Natural killer cell (primary cell): ENCODE results near the gene NEO1. TPM values are rescaled to one million over a fixed set of nuclear protein-coding genes. Genes with fewer than 3 reads are reported as not detected.

Experiments used
- ATAC-seq, 3 donors: fragments of 150-1000 bp in 2 of 3; fragments of 200-7000 bp in 1 of 3; cut with Tn5 transposase; 1 replicate in 1 of 3; 2 replicates in 2 of 3; pipeline ENCODE4 v1.10.0; 2021; ENCODE audit warnings: mild to moderate bottlenecking in 2 of 3, moderate library complexity in 2 of 3
- DNase-seq, 2 donors: peaks; one replicate each; pipeline versions ENCODE4 v3.0.0 to v3.0.0-alpha.2; 2013 to 2021; ENCODE audit warnings: mixed read lengths in 1 of 2
- H3K27ac ChIP-seq: one replicate; pipeline ENCODE4 v1.5.1; 2013; ENCODE audit warnings: mild to moderate bottlenecking, low read length
- H3K27me3 ChIP-seq: one replicate; pipeline ENCODE4 v1.6.1; 2013; ENCODE audit warnings: low read length; ENCODE audit not compliant: control insufficient read depth, insufficient read depth
- H3K36me3 ChIP-seq: one replicate; pipeline ENCODE4 v1.6.1; 2013; ENCODE audit warnings: low read length; ENCODE audit not compliant: control insufficient read depth, insufficient read depth
- H3K4me1 ChIP-seq: one replicate; pipeline ENCODE4 v1.6.1; 2013; ENCODE audit warnings: low read length; ENCODE audit not compliant: control insufficient read depth, insufficient read depth
- H3K4me3 ChIP-seq: one replicate; pipeline ENCODE4 v1.5.1; 2013; ENCODE audit warnings: low read length
- H3K9me3 ChIP-seq: one replicate; pipeline ENCODE4 v1.6.1; 2013; ENCODE audit warnings: low read length; ENCODE audit not compliant: control insufficient read depth, insufficient read depth
- H3K27ac Mint-ChIP-seq, 2 donors: one replicate each; pipeline ENCODE4 v1.8.0; 2022; ENCODE audit warnings: mild to moderate bottlenecking in 2 of 2, mixed read lengths in 2 of 2, moderate library complexity in 1 of 2
- H3K27me3 Mint-ChIP-seq, 2 donors: one replicate each; pipeline ENCODE4 v1.8.0; 2022; ENCODE audit warnings: low read depth in 2 of 2, mixed read lengths in 2 of 2
- H3K36me3 Mint-ChIP-seq: one replicate; pipeline ENCODE4 v1.8.0; 2022; ENCODE audit warnings: mixed read lengths
- H3K4me1 Mint-ChIP-seq, 2 donors: one replicate each; pipeline ENCODE4 v1.8.0; 2022; ENCODE audit warnings: mixed read lengths in 2 of 2
- H3K4me3 Mint-ChIP-seq: one replicate; pipeline ENCODE4 v1.8.0; 2022; ENCODE audit warnings: mild to moderate bottlenecking, moderate library complexity, mixed read lengths
- H3K9me3 Mint-ChIP-seq, 2 donors: one replicate each; pipeline ENCODE4 v1.8.0; 2022; ENCODE audit warnings: mixed read lengths in 2 of 2
- whole genome bisulfite sequencing: methylation state at CpG from one replicate; pipeline ENCODE4 v1.1.7; 2013; ENCODE audit warnings: missing lambda C conversion rate; ENCODE audit not compliant: insufficient coverage; 5-methylcytosine and 5-hydroxymethylcytosine counted together
- intact Hi-C: fragments of 100-400 bp; cut with micrococcal nuclease; formaldehyde crosslinking; loops from one replicate; pipeline ENCODE4 v1.14.2; 2022
- total RNA-seq, 4 donors: library from RNA; stranded (reverse); fragments of 120-200 nt in 1 of 4; gene quantifications; one replicate each; pipeline versions ENCODE4 v1.2.3 to v1.2.4, GENCODE V29; 2013 to 2022
- TF ChIP-seq, protein P1 (sequence below): fragments of 200-600 bp; IDR thresholded peaks from one replicate; pipeline ENCODE4 v1.8.0; 2022; ENCODE audit warnings: antibody characterized with exemption

NEO1 gene
- total RNA-seq, 3 donors from 2014 or later (not counting 1 experiment from before 2014, with no cell fraction given): 16.3 to 19.0 (median 17.4) TPM

DNA sequence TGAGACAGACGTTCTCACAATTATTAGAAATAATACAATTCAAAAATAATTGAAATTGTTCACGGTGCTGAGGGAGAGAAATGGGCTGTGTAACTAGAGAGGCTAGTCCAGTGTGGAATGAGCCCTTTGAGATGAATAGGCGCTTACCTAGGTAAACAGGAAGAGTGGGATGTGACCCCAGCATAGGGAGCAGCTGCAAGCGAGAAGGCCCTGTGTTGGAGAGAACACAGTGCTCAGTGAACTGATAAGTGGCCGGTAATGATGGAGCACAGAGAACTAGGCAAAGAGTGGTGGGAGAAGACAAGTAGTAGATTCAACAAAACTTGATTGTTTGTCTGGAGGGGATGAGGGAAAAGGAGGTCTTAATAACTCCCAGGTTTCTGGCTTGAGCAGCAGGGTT is 212.6 kb downstream of the NEO1 start:
- H3K27ac ChIP-seq: no peak overlapping the region
- no peak overlapping the region for H3K4me3 ChIP-seq
- TF ChIP-seq, protein P1, sequence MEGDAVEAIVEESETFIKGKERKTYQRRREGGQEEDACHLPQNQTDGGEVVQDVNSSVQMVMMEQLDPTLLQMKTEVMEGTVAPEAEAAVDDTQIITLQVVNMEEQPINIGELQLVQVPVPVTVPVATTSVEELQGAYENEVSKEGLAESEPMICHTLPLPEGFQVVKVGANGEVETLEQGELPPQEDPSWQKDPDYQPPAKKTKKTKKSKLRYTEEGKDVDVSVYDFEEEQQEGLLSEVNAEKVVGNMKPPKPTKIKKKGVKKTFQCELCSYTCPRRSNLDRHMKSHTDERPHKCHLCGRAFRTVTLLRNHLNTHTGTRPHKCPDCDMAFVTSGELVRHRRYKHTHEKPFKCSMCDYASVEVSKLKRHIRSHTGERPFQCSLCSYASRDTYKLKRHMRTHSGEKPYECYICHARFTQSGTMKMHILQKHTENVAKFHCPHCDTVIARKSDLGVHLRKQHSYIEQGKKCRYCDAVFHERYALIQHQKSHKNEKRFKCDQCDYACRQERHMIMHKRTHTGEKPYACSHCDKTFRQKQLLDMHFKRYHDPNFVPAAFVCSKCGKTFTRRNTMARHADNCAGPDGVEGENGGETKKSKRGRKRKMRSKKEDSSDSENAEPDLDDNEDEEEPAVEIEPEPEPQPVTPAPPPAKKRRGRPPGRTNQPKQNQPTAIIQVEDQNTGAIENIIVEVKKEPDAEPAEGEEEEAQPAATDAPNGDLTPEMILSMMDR: no peak
- WGBS: 87% methylated on average over 4 of the region's 5 CpGs
- DNase-seq (no peak), ATAC-seq (no peak)
- Mint-ChIP-seq H3K9me3 (no peaks in the 10 kb centered on the region), H3K27ac (no peak overlapping the region), H3K4me1 (no peaks in the 10 kb centered on the region), H3K4me3 (no peak overlapping the region), H3K36me3 (peaks cover 11% of the 10 kb centered on the region), H3K27me3 (no peaks in the 10 kb centered on the region)
- intact Hi-C loops: loop anchor here (2.0 kb wide), 1 partner anchor 24 kb away; no protein-coding TSS in a partner anchor
- no peaks in the 10 kb centered on the region for H3K4me1 ChIP-seq
- no peaks in the 10 kb centered on the region for H3K9me3 ChIP-seq
- no peaks in the 10 kb centered on the region for H3K27me3 ChIP-seq
- H3K36me3 ChIP-seq: no peaks in the 10 kb centered on the region

DNA sequence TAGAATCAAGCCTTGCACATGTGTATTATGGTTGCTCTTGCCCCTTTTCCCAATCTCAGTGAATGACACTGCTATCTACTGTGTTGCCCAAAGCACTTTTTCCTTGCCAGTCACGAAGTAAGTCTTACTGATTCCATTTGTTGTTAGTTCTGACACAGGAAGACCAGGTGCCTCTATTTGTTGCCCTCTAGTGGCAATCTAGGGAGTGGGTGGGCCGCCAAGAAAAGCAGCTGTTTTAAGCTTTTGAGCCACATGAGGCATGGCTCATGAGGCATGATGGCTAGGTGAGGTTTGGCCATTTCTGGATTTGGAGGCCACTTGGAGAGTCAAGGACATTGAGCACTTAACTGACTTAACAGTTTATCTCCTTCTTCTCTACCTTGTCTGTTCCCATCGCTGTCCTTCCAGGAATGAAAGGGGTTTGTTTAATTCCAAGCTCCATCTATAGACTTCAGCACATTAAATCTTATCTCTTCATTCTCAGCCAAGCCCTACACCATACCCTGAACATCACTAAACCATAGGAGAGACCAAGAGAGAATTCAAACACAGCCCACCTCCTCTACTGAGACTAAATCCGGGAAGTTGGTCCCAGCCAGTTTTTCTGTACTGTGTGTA is 213.4 kb downstream of the NEO1 start:
- ATAC-seq: peak; percentile 68 to 84 (median 72)
- intact Hi-C loops: loop anchor here (2.0 kb wide), 1 partner anchor 25 kb away; no protein-coding TSS in a partner anchor
- Histone ChIP-seq H3K27me3 (no peaks in the 10 kb centered on the region), H3K4me3 (no peak overlapping the region), H3K4me1 (no peaks in the 10 kb centered on the region), H3K27ac (no peak overlapping the region), H3K36me3 (no peaks in the 10 kb centered on the region), H3K9me3 (no peaks in the 10 kb centered on the region)
- TF ChIP-seq, protein P1: peak; percentile 61
- peak in 1 of 2 donors; percentile 61 for DNase-seq
- Mint-ChIP-seq H3K27ac (no peak overlapping the region), H3K4me1 (no peaks in the 10 kb centered on the region), H3K9me3 (no peaks in the 10 kb centered on the region), H3K27me3 (no peaks in the 10 kb centered on the region), H3K36me3 (peaks cover 13% of the 10 kb centered on the region), H3K4me3 (no peak overlapping the region)
- WGBS: 68% methylated on average over 4 of the region's 4 CpGs

DNA sequence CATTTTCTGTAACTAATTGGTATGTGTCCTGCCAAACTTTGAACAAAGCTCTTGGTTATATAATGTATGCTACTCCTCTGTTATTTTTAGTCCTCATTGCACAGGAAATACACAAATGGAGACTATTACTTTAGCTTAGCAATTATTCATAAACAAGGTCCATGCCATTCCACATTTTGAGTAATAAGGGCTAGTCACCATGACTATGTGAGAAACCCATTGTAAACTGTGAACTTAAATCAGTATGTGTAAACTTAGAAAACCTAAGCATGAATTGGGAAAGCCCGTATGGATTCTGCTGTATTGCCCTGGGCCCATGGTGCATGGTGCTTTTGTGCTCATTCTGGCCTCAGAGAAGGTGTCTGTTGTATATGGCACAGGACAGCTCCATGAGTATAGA is 216.2 kb downstream of the NEO1 start:
- ATAC-seq: no peak
- peaks cover 5% of the 10 kb centered on the region in 2 donors for H3K4me1 Mint-ChIP-seq
- Histone ChIP-seq H3K4me1 (no peaks in the 10 kb centered on the region), H3K27ac (no peak overlapping the region), H3K27me3 (no peaks in the 10 kb centered on the region), H3K9me3 (no peaks in the 10 kb centered on the region), H3K4me3 (no peak overlapping the region), H3K36me3 (no peaks in the 10 kb centered on the region)
- H3K27me3 Mint-ChIP-seq: no peaks in the 10 kb centered on the region
- peaks cover 7% of the 10 kb centered on the region for H3K36me3 Mint-ChIP-seq
- TF ChIP-seq, protein P1: no peak
- no peaks in the 10 kb centered on the region for H3K9me3 Mint-ChIP-seq
- intact Hi-C loops: no loop called here
- DNase-seq: no peak
- no peak overlapping the region for H3K27ac Mint-ChIP-seq
- WGBS: 90% methylated on average over 1 of the region's 1 CpG
- no peak overlapping the region for H3K4me3 Mint-ChIP-seq
